Type B pancreatic cell (in vitro differentiated cells): ENCODE data around the gene ADGRB3. TPM values are rescaled to one million over a fixed set of nuclear protein-coding genes. Genes with fewer than 3 reads are reported as not detected.

Experiments used
- DNase-seq: peaks from one replicate; pipeline ENCODE4 v3.0.0; 2021; ENCODE audit warnings: mixed read lengths; ENCODE audit not compliant: unreplicated experiment; ENCODE audit errors: extremely low spot score
- H3K27ac Mint-ChIP-seq: 2 replicates; pipeline ENCODE4 v1.8.0; 2021; ENCODE audit warnings: mild to moderate bottlenecking, mixed read lengths
- H3K27me3 Mint-ChIP-seq: 2 replicates; pipeline ENCODE4 v1.8.0; 2021; ENCODE audit warnings: mixed read lengths
- H3K36me3 Mint-ChIP-seq: 2 replicates; pipeline ENCODE4 v1.8.0; 2021; ENCODE audit warnings: mixed read lengths
- H3K4me1 Mint-ChIP-seq: one replicate; pipeline ENCODE4 v1.8.0; 2021; ENCODE audit warnings: mixed read lengths; ENCODE audit not compliant: unreplicated experiment
- H3K4me3 Mint-ChIP-seq: 2 replicates; pipeline ENCODE4 v1.8.0; 2021; ENCODE audit warnings: mild to moderate bottlenecking, mixed read lengths
- H3K9me3 Mint-ChIP-seq: 2 replicates; pipeline ENCODE4 v1.8.0; 2021; ENCODE audit warnings: mixed read lengths
- CTCF ChIP-seq: fragments of 200-600 bp; sonication (generic); conservative IDR thresholded peaks from 2 replicates; pipeline ENCODE4 v1.5.0; 2021; ENCODE audit warnings: antibody characterized with exemption, mild to moderate bottlenecking
- total RNA-seq: library from RNA; stranded (reverse); gene quantifications from 2 replicates; pipeline ENCODE4 v1.2.1, GENCODE V29; 2021; ENCODE audit warnings: low replicate concordance

The ADGRB3 gene
- total RNA-seq, 1 donor from 2014 or later: 2.0 TPM

GRCh38 chr6:68710916-68711315 is 75.8 kb downstream of the ADGRB3 start:
- no peaks in the 10 kb centered on the region for H3K9me3 Mint-ChIP-seq
- no peak for TF ChIP-seq CTCF
- H3K27me3 Mint-ChIP-seq: peaks cover 6% of the 10 kb centered on the region
- no peak overlapping the region for H3K4me3 Mint-ChIP-seq
- peaks cover 12% of the 10 kb centered on the region for H3K4me1 Mint-ChIP-seq
- DNase-seq: no peak
- H3K36me3 Mint-ChIP-seq: no peaks in the 10 kb centered on the region
- H3K27ac Mint-ChIP-seq: no peak overlapping the region

- H3K4me3 Mint-ChIP-seq: no peak overlapping the region
- H3K9me3 Mint-ChIP-seq: no peaks in the 10 kb centered on the region
- H3K4me1 Mint-ChIP-seq: peaks cover 12% of the 10 kb centered on the region
- no peak for DNase-seq
- no peaks in the 10 kb centered on the region for H3K36me3 Mint-ChIP-seq
- H3K27me3 Mint-ChIP-seq: peaks cover 6% of the 10 kb centered on the region
- TF ChIP-seq CTCF: no peak
- no peak overlapping the region for H3K27ac Mint-ChIP-seq
Observed at GRCh38 chr6:68711386-68712000, 76.4 kb downstream of the ADGRB3 start.

GRCh38 chr6:68716620-68717019 is 81.5 kb downstream of the ADGRB3 start:
- peaks cover 2% of the 10 kb centered on the region for H3K27me3 Mint-ChIP-seq
- H3K4me3 Mint-ChIP-seq: no peak overlapping the region
- no peaks in the 10 kb centered on the region for H3K4me1 Mint-ChIP-seq
- no peaks in the 10 kb centered on the region for H3K36me3 Mint-ChIP-seq
- peaks cover 3% of the 10 kb centered on the region for H3K9me3 Mint-ChIP-seq
- no peak for DNase-seq
- TF ChIP-seq CTCF: no peak
- no peak overlapping the region for H3K27ac Mint-ChIP-seq

GRCh38 chr6:68718385-68719073 is 83.4 kb downstream of the ADGRB3 start:
- H3K4me3 Mint-ChIP-seq: no peak overlapping the region

GRCh38 chr6:68719761-68720160 is 84.7 kb downstream of the ADGRB3 start:
- peaks cover 3% of the 10 kb centered on the region for H3K9me3 Mint-ChIP-seq
- no peak for DNase-seq
- H3K27me3 Mint-ChIP-seq: no peaks in the 10 kb centered on the region
- no peaks in the 10 kb centered on the region for H3K4me1 Mint-ChIP-seq
- no peak overlapping the region for H3K4me3 Mint-ChIP-seq
- H3K36me3 Mint-ChIP-seq: no peaks in the 10 kb centered on the region
- TF ChIP-seq CTCF: no peak
- H3K27ac Mint-ChIP-seq: no peak overlapping the region

More at GRCh38 chr6:68718385-68719073, 83.4 kb downstream of the ADGRB3 start:
- TF ChIP-seq CTCF: no peak
- Mint-ChIP-seq H3K9me3 (peaks cover 3% of the 10 kb centered on the region), H3K27me3 (no peaks in the 10 kb centered on the region), H3K4me1 (no peaks in the 10 kb centered on the region), H3K27ac (no peak overlapping the region), H3K36me3 (no peaks in the 10 kb centered on the region)
- no peak for DNase-seq
